SH-SY5Y (cell line): ENCODE results near the gene SUN3.

ENCODE experiments used
- GATA2 ChIP-seq: IDR thresholded peaks from 2 replicates; pipeline ENCODE4 v1.6.1; 2011; ENCODE audit warnings: mild to moderate bottlenecking, low read depth, low read length
- GATA3 ChIP-seq: IDR thresholded peaks from 2 replicates; pipeline ENCODE4 v1.6.1; 2011; ENCODE audit warnings: low read depth, mild to moderate bottlenecking, low read length, moderate library complexity

The SUN3 gene

GRCh38 chr7:47945261-47946015, 83.5 kb downstream of the SUN3 start:
- TF ChIP-seq GATA2 = no peak
- no peak for TF ChIP-seq GATA3

- no peak for TF ChIP-seq GATA2
- TF ChIP-seq GATA3 = no peak
Observed at GRCh38 chr7:47944536-47945260, 84.2 kb downstream of the SUN3 start.

- TF ChIP-seq GATA3 (no peak), GATA2 (no peak)
Observed at GRCh38 chr7:47943676-47944474, 85.0 kb downstream of the SUN3 start.

DNA sequence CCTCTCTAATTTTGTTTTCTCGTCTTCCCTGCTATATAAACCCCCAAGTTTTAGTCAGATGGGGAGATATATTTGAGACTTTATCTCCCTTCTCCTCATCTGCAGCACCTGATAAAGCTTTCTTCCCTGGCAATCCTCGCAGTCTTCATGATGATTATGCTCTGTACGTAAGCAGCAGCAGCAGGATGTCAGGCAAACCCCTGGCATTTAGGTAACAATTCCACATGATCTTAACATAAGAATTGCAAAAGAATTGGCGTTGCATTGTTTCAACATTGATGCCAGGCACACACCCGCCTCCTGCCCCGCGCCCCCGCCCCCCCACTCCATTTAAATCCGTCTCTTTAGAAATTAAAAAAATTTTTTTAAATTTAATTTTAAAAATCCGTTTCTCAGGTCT, 86.8 kb downstream of the SUN3 start:
- TF ChIP-seq GATA3 (no peak), GATA2 (no peak)

DNA sequence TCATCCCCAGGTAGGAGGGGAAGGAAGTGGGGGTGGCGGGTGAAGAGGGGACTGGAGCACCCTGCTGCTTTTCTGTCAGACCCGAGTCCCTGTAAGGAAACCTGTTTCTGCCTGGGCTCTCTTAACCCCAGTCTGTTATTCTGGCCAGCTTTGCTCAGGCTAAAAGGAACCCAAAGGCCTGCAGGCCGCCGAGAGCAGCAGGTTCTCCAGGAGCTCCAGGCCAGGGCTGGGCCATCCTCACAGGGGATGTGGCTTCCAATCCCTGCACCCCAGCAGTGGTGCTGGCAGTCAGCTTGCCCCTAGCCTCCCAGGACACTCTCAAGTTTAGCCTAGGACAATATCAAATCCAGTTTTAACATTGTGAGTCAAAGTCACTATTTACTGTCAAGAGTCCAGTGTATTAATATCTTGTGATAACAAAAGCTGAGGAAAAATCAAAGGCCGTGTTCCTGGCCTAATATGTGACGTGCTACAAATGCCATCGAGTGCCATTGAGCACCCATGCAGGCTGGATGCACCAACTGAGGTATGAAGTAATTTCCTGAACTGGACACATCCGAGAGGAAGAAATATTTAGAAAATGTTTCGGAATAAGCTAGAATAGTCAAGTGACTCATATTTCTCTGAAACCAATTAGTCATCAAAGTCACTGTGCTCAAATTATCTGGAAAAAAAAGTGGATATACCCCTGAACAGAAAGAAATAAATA, 87.6 kb downstream of the SUN3 start:
- no peak for TF ChIP-seq GATA3
- no peak for TF ChIP-seq GATA2

GRCh38 chr7:47940088-47941013, 88.6 kb downstream of the SUN3 start:
- no peak for TF ChIP-seq GATA3
- TF ChIP-seq GATA2 = no peak

- TF ChIP-seq GATA2 (no peak), GATA3 (no peak)
Observed at GRCh38 chr7:47939425-47940036, 89.4 kb downstream of the SUN3 start.

DNA sequence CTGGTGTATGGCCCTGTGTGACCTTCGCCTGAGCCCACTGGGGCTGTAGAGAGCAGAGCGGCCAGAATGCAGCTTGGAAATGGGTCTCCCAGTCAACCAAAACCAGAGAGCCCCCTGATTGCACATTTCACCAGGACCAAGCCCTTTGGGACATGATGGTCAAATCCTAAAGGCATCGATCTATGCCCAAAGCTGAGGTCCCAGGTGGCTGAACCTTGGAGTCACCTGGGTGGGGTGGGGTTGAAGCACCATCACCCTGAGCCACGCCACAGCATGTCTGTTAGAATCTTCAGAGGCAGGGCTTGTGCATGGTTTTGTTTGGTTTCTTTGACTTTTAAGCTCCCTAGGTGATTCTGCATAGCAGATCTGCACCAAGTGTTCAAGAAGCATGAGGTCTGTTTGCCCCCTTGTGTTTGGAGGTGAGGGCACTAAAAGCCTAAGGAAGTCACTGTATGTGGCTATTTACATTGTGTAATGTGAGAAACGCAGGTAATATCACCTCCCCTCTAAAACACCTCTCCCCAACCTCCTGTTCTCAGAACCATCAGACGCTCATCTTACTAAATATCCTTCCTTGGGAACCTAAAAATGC, 90.2 kb downstream of the SUN3 start:
- TF ChIP-seq GATA2 = no peak
- no peak for TF ChIP-seq GATA3

GRCh38 chr7:47937711-47938573, 91.0 kb downstream of the SUN3 start:
- TF ChIP-seq GATA2 = no peak
- TF ChIP-seq GATA3 = no peak
